Trophoblast cell (in vitro differentiated cells and primary cell): ENCODE measurements around the gene ARFGAP1.

Experiments used
- DNase-seq, 2 donors: peaks; one replicate each; pipeline ENCODE4 v3.0.0-alpha.2; 2016
- H2AFZ ChIP-seq: 2 replicates; pipeline ENCODE4 v1.6.1; 2013; ENCODE audit warnings: low read length, moderate library complexity, mild to moderate bottlenecking; ENCODE audit not compliant: insufficient read depth, poor library complexity
- H2AK5ac ChIP-seq: 2 replicates; pipeline ENCODE4 v1.6.1; 2013; ENCODE audit warnings: mild to moderate bottlenecking, low read length
- H2BK120ac ChIP-seq: 2 replicates; pipeline ENCODE4 v1.6.1; 2013; ENCODE audit warnings: low read length, mild to moderate bottlenecking, moderate library complexity; ENCODE audit not compliant: insufficient read depth, poor library complexity
- H2BK12ac ChIP-seq: 2 replicates; pipeline ENCODE4 v1.6.1; 2013; ENCODE audit warnings: mild to moderate bottlenecking, low read length, moderate library complexity
- H2BK5ac ChIP-seq: 2 replicates; pipeline ENCODE4 v1.6.1; 2013; ENCODE audit warnings: low read length, low read depth, moderate library complexity, mild to moderate bottlenecking; ENCODE audit not compliant: poor library complexity
- H3K14ac ChIP-seq: 2 replicates; pipeline ENCODE4 v1.6.1; 2013; ENCODE audit warnings: mild to moderate bottlenecking, low read length
- H3K18ac ChIP-seq: 2 replicates; pipeline ENCODE4 v1.6.1; 2013; ENCODE audit warnings: mild to moderate bottlenecking, low read length
- H3K23ac ChIP-seq: 2 replicates; pipeline ENCODE4 v1.6.1; 2013; ENCODE audit warnings: low read length
- H3K27ac ChIP-seq: 2 replicates; pipeline ENCODE4 v1.5.1; 2013; ENCODE audit warnings: low read depth, mild to moderate bottlenecking, inconsistent platforms, low read length, moderate library complexity
- H3K27me3 ChIP-seq: 2 replicates; pipeline ENCODE4 v1.6.1; 2013; ENCODE audit warnings: inconsistent platforms, mild to moderate bottlenecking, low read length, moderate library complexity; ENCODE audit not compliant: insufficient read depth
- H3K36me3 ChIP-seq, 2 experiments: 1 replicate in 1 of 2; 2 replicates in 1 of 2; pipeline ENCODE4 v1.6.1; 2013; ENCODE audit warnings: low read length in 2 of 2, mild to moderate bottlenecking in 2 of 2, moderate library complexity in 1 of 2; ENCODE audit not compliant: insufficient read depth in 2 of 2, control insufficient read depth in 1 of 2
- H3K4ac ChIP-seq: 2 replicates; pipeline ENCODE4 v1.6.1; 2013; ENCODE audit warnings: low read depth, mild to moderate bottlenecking, low read length, moderate library complexity
- H3K4me1 ChIP-seq, 2 experiments: 1 replicate in 1 of 2; 2 replicates in 1 of 2; pipeline ENCODE4 v1.6.1; 2013; ENCODE audit warnings: low read length in 2 of 2, mild to moderate bottlenecking in 2 of 2, moderate library complexity in 1 of 2; ENCODE audit not compliant: insufficient read depth in 2 of 2, control insufficient read depth in 1 of 2
- H3K4me2 ChIP-seq: 2 replicates; pipeline ENCODE4 v1.6.1; 2013; ENCODE audit warnings: inconsistent platforms, mild to moderate bottlenecking, low read length, moderate library complexity
- H3K4me3 ChIP-seq: 2 replicates; pipeline ENCODE4 v1.5.1; 2013; ENCODE audit warnings: mild to moderate bottlenecking, low read depth, low read length, inconsistent platforms
- H3K79me1 ChIP-seq: one replicate; pipeline ENCODE4 v1.6.1; 2013; ENCODE audit warnings: low read length
- H3K79me2 ChIP-seq: 2 replicates; pipeline ENCODE4 v1.6.1; 2013; ENCODE audit warnings: low read length, mild to moderate bottlenecking; ENCODE audit not compliant: control insufficient read depth, insufficient read depth, poor library complexity
- H3K9ac ChIP-seq: 2 replicates; pipeline ENCODE4 v1.6.1; 2013; ENCODE audit warnings: mild to moderate bottlenecking, low read length
- H3K9me3 ChIP-seq: 2 replicates; pipeline ENCODE4 v1.6.1; 2013; ENCODE audit warnings: low read depth, mild to moderate bottlenecking, control low read depth, inconsistent platforms, low read length; ENCODE audit not compliant: insufficient read depth
- H4K12ac ChIP-seq: 2 replicates; pipeline ENCODE4 v1.6.1; 2013; ENCODE audit warnings: low read depth, mild to moderate bottlenecking, low read length, moderate library complexity
- H4K8ac ChIP-seq: 2 replicates; pipeline ENCODE4 v1.6.1; 2013; ENCODE audit warnings: low read depth, mild to moderate bottlenecking, low read length, moderate library complexity
- H4K91ac ChIP-seq: one replicate; pipeline ENCODE4 v1.6.1; 2013; ENCODE audit warnings: low read depth, mild to moderate bottlenecking, low read length, moderate library complexity
- whole genome bisulfite sequencing: extraction: QIAGEN DNeasy Blood & Tissue Kit; methylation state at CpG from one replicate; pipeline ENCODE4 v1.1.7; 2013; ENCODE audit warnings: missing lambda C conversion rate; ENCODE audit not compliant: insufficient read length, insufficient coverage; ENCODE audit errors: extremely low coverage; 5-methylcytosine and 5-hydroxymethylcytosine counted together

ARFGAP1 gene

DNA sequence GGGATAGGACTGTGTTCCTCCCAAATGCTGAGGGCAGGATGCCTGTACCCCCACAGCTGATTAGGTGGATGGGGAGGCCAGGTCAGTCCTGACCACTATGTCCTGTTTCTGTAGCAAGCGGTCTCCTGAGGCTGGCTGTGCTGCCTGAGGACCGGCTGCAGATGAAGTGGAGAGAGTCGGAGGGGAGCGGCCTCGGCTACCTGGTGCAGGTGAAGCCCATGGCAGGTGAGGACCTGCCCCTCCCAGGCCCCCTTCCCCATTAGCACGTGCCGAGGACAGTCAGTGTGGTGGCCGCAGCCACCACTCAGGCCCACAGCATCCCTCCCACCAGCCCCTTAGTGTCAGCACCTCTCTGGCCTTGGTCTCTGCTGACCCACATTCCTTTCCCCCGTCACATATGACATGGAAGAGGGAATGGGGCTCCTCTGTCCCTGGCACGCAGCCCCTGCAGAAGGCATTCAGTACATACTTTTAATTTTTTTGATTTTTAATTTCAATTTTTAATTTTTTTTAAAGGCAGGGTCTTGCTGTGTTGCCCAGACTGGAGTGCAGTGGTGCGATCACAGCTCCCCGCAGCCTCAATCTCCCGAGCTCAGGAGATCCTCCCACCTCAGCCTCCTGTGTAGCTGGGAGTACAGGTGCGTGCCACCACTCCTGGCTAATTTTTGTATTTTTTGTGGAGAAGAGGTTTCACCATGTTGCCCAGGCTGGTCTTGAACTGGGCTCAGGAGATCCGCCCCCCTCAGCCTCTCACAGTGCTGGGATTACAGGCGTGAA is 25.4 kb downstream of the ARFGAP1 start:
- H3K36me3 ChIP-seq = no peaks in the 10 kb centered on the region
- no peak overlapping the region for H3K27ac ChIP-seq
- WGBS = no CpG with 5 or more reads among the region's 16 CpGs
- H3K4me3 ChIP-seq = peak overlapping the region; percentile 0
- no peaks in the 10 kb centered on the region for H3K4me1 ChIP-seq
- H4K12ac ChIP-seq = no peak overlapping the region
- H2AFZ ChIP-seq = no peak overlapping the region
- H3K14ac ChIP-seq = no peak overlapping the region
- no peak for DNase-seq
- no peak overlapping the region for H3K9ac ChIP-seq
- H3K23ac ChIP-seq = no peak overlapping the region
- H3K79me2 ChIP-seq = no peaks in the 10 kb centered on the region
- H4K91ac ChIP-seq = no peak overlapping the region
- no peak overlapping the region for H2BK12ac ChIP-seq
- H3K4me2 ChIP-seq = no peak overlapping the region
- H3K27me3 ChIP-seq = no peaks in the 10 kb centered on the region
- no peak overlapping the region for H3K18ac ChIP-seq
- no peak overlapping the region for H2BK5ac ChIP-seq
- no peak overlapping the region for H2BK120ac ChIP-seq
- H2AK5ac ChIP-seq = no peak overlapping the region
- H3K4ac ChIP-seq = no peak overlapping the region
- H3K79me1 ChIP-seq = no peaks in the 10 kb centered on the region
- peaks cover 3% of the 10 kb centered on the region for H3K9me3 ChIP-seq
- H4K8ac ChIP-seq = no peak overlapping the region

- Histone ChIP-seq H3K79me2 (no peaks in the 10 kb centered on the region), H3K14ac (no peak overlapping the region), H3K4me1 (no peaks in the 10 kb centered on the region), H3K4ac (no peak overlapping the region), H2BK120ac (no peak overlapping the region), H4K8ac (no peak overlapping the region), H3K23ac (no peak overlapping the region), H3K9ac (no peak overlapping the region), H3K4me2 (no peak overlapping the region), H4K91ac (no peak overlapping the region), H3K27me3 (no peaks in the 10 kb centered on the region), H3K9me3 (peaks cover 3% of the 10 kb centered on the region), H3K36me3 (no peaks in the 10 kb centered on the region), H2BK5ac (no peak overlapping the region), H2AK5ac (no peak overlapping the region), H3K79me1 (no peaks in the 10 kb centered on the region), H3K27ac (no peak overlapping the region), H4K12ac (no peak overlapping the region), H3K18ac (no peak overlapping the region), H3K4me3 (no peak overlapping the region), H2AFZ (no peak overlapping the region), H2BK12ac (no peak overlapping the region)
- DNase-seq = no peak
- no CpG with 5 or more reads among the region's 17 CpGs for WGBS
These were observed 26.2 kb downstream of the ARFGAP1 start for GRCh38 chr20:63298731-63299312.

DNA sequence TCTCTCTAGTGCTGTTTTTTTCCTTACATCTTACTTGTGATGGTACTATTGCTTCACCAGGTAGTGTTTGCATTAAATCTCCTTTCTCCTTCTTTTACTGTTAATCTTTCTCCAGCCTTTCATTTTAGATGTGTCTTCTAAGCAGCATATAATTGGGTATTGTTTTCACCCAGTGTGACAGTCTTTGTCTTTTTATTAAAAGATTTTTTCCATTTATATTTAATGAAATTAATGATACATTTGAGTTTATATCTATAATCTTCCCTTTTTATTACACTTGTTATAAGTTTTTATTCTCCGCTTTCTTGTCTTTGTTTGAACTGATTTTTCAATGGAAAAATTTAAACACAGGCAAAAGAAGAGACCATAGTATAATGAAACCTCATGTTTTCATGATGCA is 29.1 kb downstream of the ARFGAP1 start:
- no peaks in the 10 kb centered on the region for H3K79me1 ChIP-seq
- no peak overlapping the region for H3K9ac ChIP-seq
- H3K36me3 ChIP-seq = no peaks in the 10 kb centered on the region
- H2AFZ ChIP-seq = no peak overlapping the region
- no peaks in the 10 kb centered on the region for H3K79me2 ChIP-seq
- H2AK5ac ChIP-seq = no peak overlapping the region
- no peak for DNase-seq
- no peak overlapping the region for H3K18ac ChIP-seq
- H3K14ac ChIP-seq = no peak overlapping the region
- no peaks in the 10 kb centered on the region for H3K9me3 ChIP-seq
- H4K8ac ChIP-seq = no peak overlapping the region
- no peak overlapping the region for H3K27ac ChIP-seq
- no peak overlapping the region for H3K23ac ChIP-seq
- H3K4me3 ChIP-seq = no peak overlapping the region
- H2BK5ac ChIP-seq = no peak overlapping the region
- no peak overlapping the region for H3K4me2 ChIP-seq
- H3K4ac ChIP-seq = no peak overlapping the region
- WGBS = no CpG with 5 or more reads among the region's 1 CpG
- no peak overlapping the region for H4K12ac ChIP-seq
- no peak overlapping the region for H2BK120ac ChIP-seq
- H3K4me1 ChIP-seq = no peaks in the 10 kb centered on the region
- H3K27me3 ChIP-seq = no peaks in the 10 kb centered on the region
- no peak overlapping the region for H4K91ac ChIP-seq
- no peak overlapping the region for H2BK12ac ChIP-seq

GRCh38 chr20:63303095-63303666 is 30.6 kb downstream of the ARFGAP1 start:
- Histone ChIP-seq H2AFZ (no peak overlapping the region), H3K18ac (no peak overlapping the region), H3K14ac (no peak overlapping the region), H2BK12ac (no peak overlapping the region), H3K4me1 (no peaks in the 10 kb centered on the region), H4K8ac (no peak overlapping the region), H3K79me2 (no peaks in the 10 kb centered on the region), H3K9ac (no peak overlapping the region), H3K4me2 (no peak overlapping the region), H2AK5ac (no peak overlapping the region), H2BK120ac (no peak overlapping the region), H4K91ac (no peak overlapping the region), H3K23ac (no peak overlapping the region), H3K27me3 (no peaks in the 10 kb centered on the region), H2BK5ac (no peak overlapping the region), H3K4me3 (no peak overlapping the region), H3K79me1 (no peaks in the 10 kb centered on the region), H3K4ac (no peak overlapping the region), H4K12ac (no peak overlapping the region), H3K9me3 (no peaks in the 10 kb centered on the region), H3K27ac (no peak overlapping the region), H3K36me3 (no peaks in the 10 kb centered on the region)
- no CpG with 5 or more reads among the region's 5 CpGs for WGBS
- DNase-seq = no peak
